Neural crest cell (in vitro differentiated cells): Measurements from ENCODE around the gene WFDC8. TPM values are rescaled to one million over a fixed set of nuclear protein-coding genes. Genes with fewer than 3 reads are reported as not detected.
"Not testable (repeated sequence)": the region's sequence is repeated elsewhere in the genome, so short reads cannot be mapped to it uniquely, and the experiment has no call there.

ENCODE experiments used
- DNase-seq: peaks from one replicate; pipeline ENCODE4 v3.0.0; 2021; ENCODE audit warnings: low read depth, mixed read lengths, low spot score
- H3K27ac Mint-ChIP-seq: one replicate; pipeline ENCODE4 v1.8.0; 2021; ENCODE audit warnings: mild to moderate bottlenecking, mixed read lengths; ENCODE audit not compliant: unreplicated experiment
- H3K27me3 Mint-ChIP-seq: 2 replicates; pipeline ENCODE4 v1.8.0; 2021; ENCODE audit warnings: low read depth, mild to moderate bottlenecking, mixed read lengths
- H3K36me3 Mint-ChIP-seq: 2 replicates; pipeline ENCODE4 v1.8.0; 2021; ENCODE audit warnings: low read depth, mild to moderate bottlenecking, mixed read lengths
- H3K4me1 Mint-ChIP-seq: 2 replicates; pipeline ENCODE4 v1.8.0; 2021; ENCODE audit warnings: mixed read lengths
- H3K4me3 Mint-ChIP-seq: one replicate; pipeline ENCODE4 v1.8.0; 2021; ENCODE audit warnings: mild to moderate bottlenecking, mixed read lengths
- H3K9me3 Mint-ChIP-seq: 2 replicates; pipeline ENCODE4 v1.8.0; 2021; ENCODE audit warnings: mixed read lengths
- CTCF ChIP-seq: fragments of 200-600 bp; sonication (generic); conservative IDR thresholded peaks from 2 replicates; pipeline ENCODE4 v1.5.0; 2021; ENCODE audit warnings: antibody characterized with exemption, mild to moderate bottlenecking
- total RNA-seq: library from RNA; stranded (reverse); gene quantifications from 2 replicates; pipeline ENCODE4 v1.2.1, GENCODE V29; 2021

WFDC8 gene
- total RNA-seq, 1 donor from 2014 or later: not detected

- no peaks in the 10 kb centered on the region for H3K36me3 Mint-ChIP-seq
- H3K27ac Mint-ChIP-seq: no peak overlapping the region
- H3K4me1 Mint-ChIP-seq: no peaks in the 10 kb centered on the region
- H3K9me3 Mint-ChIP-seq: peaks cover 7% of the 10 kb centered on the region
- peaks cover 22% of the 10 kb centered on the region for H3K27me3 Mint-ChIP-seq
- no peak overlapping the region for H3K4me3 Mint-ChIP-seq
- TF ChIP-seq CTCF: no peak
- no peak for DNase-seq
These were observed 9.7 kb upstream of the WFDC8 start for GRCh38 chr20:45588800-45589199.

GRCh38 chr20:45585986-45586385, 6.9 kb upstream of the WFDC8 start:
- H3K4me1 Mint-ChIP-seq, H3K36me3 Mint-ChIP-seq, H3K27ac Mint-ChIP-seq, DNase-seq, H3K9me3 Mint-ChIP-seq, H3K4me3 Mint-ChIP-seq: not testable (repeated sequence)
- H3K27me3 Mint-ChIP-seq: peaks cover 23% of the 10 kb centered on the region

GRCh38 chr20:45584294-45584693, 5.2 kb upstream of the WFDC8 start:
- H3K9me3 Mint-ChIP-seq, DNase-seq, H3K27ac Mint-ChIP-seq, H3K36me3 Mint-ChIP-seq, H3K4me3 Mint-ChIP-seq: not testable (repeated sequence)
- peaks cover 20% of the 10 kb centered on the region for H3K27me3 Mint-ChIP-seq
- peaks cover 18% of the 10 kb centered on the region for H3K4me1 Mint-ChIP-seq

GRCh38 chr20:45583502-45583901, 4.4 kb upstream of the WFDC8 start:
- no peak for DNase-seq
- Mint-ChIP-seq H3K27ac (no peak overlapping the region), H3K4me3 (no peak overlapping the region), H3K9me3 (no peaks in the 10 kb centered on the region), H3K36me3 (no peaks in the 10 kb centered on the region), H3K27me3 (peaks cover 12% of the 10 kb centered on the region), H3K4me1 (peaks cover 23% of the 10 kb centered on the region)
- no peak for TF ChIP-seq CTCF

GRCh38 chr20:45581702-45582101, 2.6 kb upstream of the WFDC8 start:
- no peak for TF ChIP-seq CTCF
- Mint-ChIP-seq H3K4me1 (peaks cover 32% of the 10 kb centered on the region), H3K36me3 (no peaks in the 10 kb centered on the region), H3K4me3 (no peak overlapping the region), H3K9me3 (no peaks in the 10 kb centered on the region), H3K27me3 (peaks cover 8% of the 10 kb centered on the region), H3K27ac (no peak overlapping the region)
- no peak for DNase-seq

- no peak for DNase-seq
- H3K4me3 Mint-ChIP-seq: peak overlapping the region; percentile 47
- no peaks in the 10 kb centered on the region for H3K9me3 Mint-ChIP-seq
- H3K27me3 Mint-ChIP-seq: peaks cover 4% of the 10 kb centered on the region
- H3K36me3 Mint-ChIP-seq: no peaks in the 10 kb centered on the region
- no peak for TF ChIP-seq CTCF
- H3K4me1 Mint-ChIP-seq: peaks cover 29% of the 10 kb centered on the region
- H3K27ac Mint-ChIP-seq: peak overlapping the region; percentile 87
These were observed 853 bp downstream of the WFDC8 start for GRCh38 chr20:45578231-45578630.

GRCh38 chr20:45576995-45577394, 2.1 kb downstream of the WFDC8 start:
- H3K27me3 Mint-ChIP-seq: peaks cover 4% of the 10 kb centered on the region
- H3K4me3 Mint-ChIP-seq: no peak overlapping the region
- peak overlapping the region; percentile 79 for H3K27ac Mint-ChIP-seq
- H3K36me3 Mint-ChIP-seq: no peaks in the 10 kb centered on the region
- H3K4me1 Mint-ChIP-seq: peaks cover 26% of the 10 kb centered on the region
- no peaks in the 10 kb centered on the region for H3K9me3 Mint-ChIP-seq
- no peak for DNase-seq
- TF ChIP-seq CTCF: no peak
